Hepatocyte (in vitro differentiated cells): ENCODE measurements around the gene ABCC3.

Source experiments
- CTCF ChIP-seq: fragments of 200-600 bp; sonication (generic); IDR thresholded peaks from 2 replicates; pipeline ENCODE4 v1.5.1; 2016; ENCODE audit warnings: antibody characterized with exemption, mild to moderate bottlenecking; ENCODE audit not compliant: poor library complexity
- EZH2 ChIP-seq: fragments of 200-600 bp; sonication (generic); IDR thresholded peaks from 2 replicates; pipeline ENCODE4 v1.6.1; 2016; ENCODE audit warnings: antibody characterized with exemption, mild to moderate bottlenecking, borderline replicate concordance
- EZH2phosphoT487 ChIP-seq: fragments of 200-600 bp; sonication (generic); IDR thresholded peaks from one replicate; pipeline ENCODE4 v1.6.1; 2018; ENCODE audit warnings: antibody characterized with exemption, mild to moderate bottlenecking, low read depth, moderate library complexity; ENCODE audit not compliant: unreplicated experiment, severe bottlenecking

- TF ChIP-seq CTCF (no peak), EZH2 (no peak), EZH2phosphoT487 (no peak)
Observed at GRCh38 chr17:50686494-50687199, 52.0 kb downstream of the ABCC3 start.
